K562 (cell line): ENCODE results near the gene ADPGK. TPM values are rescaled to one million over a fixed set of nuclear protein-coding genes. Genes with fewer than 3 reads are reported as not detected.

Experiments
- ATAC-seq: fragments of 200-7000 bp; cut with Tn5 transposase; 3 replicates; pipeline ENCODE4 v1.9.1; 2020; ENCODE audit warnings: moderate library complexity
- BruUV-seq: library from RNA; stranded (reverse); fragments of 400-500 nt; replicated peaks from 2 replicates; lab custom pipeline; 2021; lab: Mats Ljungman, UMichigan
- CTCF ChIA-PET: fragments of 300-600 bp; formaldehyde crosslinking; extraction: SDS; loops from one replicate; lab custom pipeline; 2021; ENCODE audit warnings: low intra/inter-chr PET ratio; lab: Yijun Ruan, JAX
- POLR2A ChIA-PET: fragments of 300-600, 350-650 bp; sonication (Branson Sonifier 250); formaldehyde crosslinking; extraction: SDS; loops from one replicate; lab custom pipeline; 2021; ENCODE audit warnings: antibody characterized with exemption, inconsistent platforms; lab: Yijun Ruan, JAX
- DNase-seq, 4 experiments: peaks; one replicate each; pipeline versions ENCODE4 v3.0.0 to v3.0.0-alpha.2; 2011 to 2018; ENCODE audit warnings: low spot score in 3 of 4, mixed read lengths in 3 of 4; ENCODE audit errors: extremely low read depth in 1 of 4
- FAIRE-seq: peaks from 2 replicates; lab custom pipeline; 2011; peaks lifted over from hg19 to GRCh38; lab: Jason Lieb, UNC
- H2AFZ ChIP-seq: 2 replicates; pipeline ENCODE4 v1.6.0; 2011; ENCODE audit warnings: low read depth, low read length, control low read depth, inconsistent platforms
- H3K27ac ChIP-seq: fragments of 200-600 bp; 3 replicates; pipeline ENCODE4 v1.8.0; 2011; ENCODE audit warnings: low read depth, mild to moderate bottlenecking, control low read depth, inconsistent platforms, low read length, moderate library complexity, mixed read lengths; ENCODE audit errors: extremely low read depth
- H3K27me3 ChIP-seq, 2 experiments: fragments of 300-600 bp in 1 of 2; 2 replicates in 1 of 2; 3 replicates in 1 of 2; pipeline versions ENCODE4 v1.6.0 to v1.8.0; 2011; ENCODE audit warnings: inconsistent platforms in 2 of 2, low read length in 2 of 2, mild to moderate bottlenecking in 1 of 2, mixed read lengths in 1 of 2, moderate library complexity in 1 of 2; ENCODE audit not compliant: control insufficient read depth in 2 of 2, insufficient read depth in 2 of 2
- H3K36me3 ChIP-seq: fragments of 300-600 bp; 3 replicates; pipeline ENCODE4 v1.8.0; 2011; ENCODE audit warnings: mild to moderate bottlenecking, low read length, inconsistent platforms; ENCODE audit not compliant: control insufficient read depth, insufficient read depth
- H3K4me1 ChIP-seq, 2 experiments: fragments of 200-600 bp in 1 of 2; replicated peaks in 1 of 2; 2 replicates in 1 of 2; 3 replicates in 1 of 2; pipeline versions ENCODE4 v1.5.1 to v1.8.0; 2011; ENCODE audit warnings: inconsistent platforms in 2 of 2, low read length in 2 of 2, mild to moderate bottlenecking in 1 of 2, mixed read lengths in 1 of 2, moderate library complexity in 1 of 2; ENCODE audit not compliant: control insufficient read depth in 2 of 2, insufficient read depth in 2 of 2
- H3K4me2 ChIP-seq: 2 replicates; pipeline ENCODE4 v1.6.1; 2011; ENCODE audit warnings: low read length, control low read depth, inconsistent platforms, mixed read lengths; ENCODE audit not compliant: insufficient read depth
- H3K4me3 ChIP-seq: fragments of 200-600 bp; sonication (generic), shearing (Covaris generic); 2 replicates; pipeline ENCODE4 v1.5.1; 2016; ENCODE audit warnings: control low read depth, inconsistent platforms
- H3K79me2 ChIP-seq: fragments of 200-600 bp; 3 replicates; pipeline ENCODE4 v1.8.0; 2011; ENCODE audit warnings: low read length, inconsistent platforms; ENCODE audit not compliant: control insufficient read depth, insufficient read depth
- H3K9ac ChIP-seq, 2 experiments: 2 replicates each; pipeline versions ENCODE4 v1.6.0 to v1.6.1; 2011; ENCODE audit warnings: low read depth in 2 of 2, low read length in 2 of 2, control low read depth in 1 of 2, inconsistent platforms in 1 of 2, mild to moderate bottlenecking in 1 of 2, mixed read lengths in 1 of 2; ENCODE audit not compliant: insufficient read depth in 1 of 2
- H3K9me1 ChIP-seq: one replicate; pipeline ENCODE4 v1.6.0; 2011; ENCODE audit warnings: inconsistent platforms, mild to moderate bottlenecking, low read length, moderate library complexity; ENCODE audit not compliant: control insufficient read depth, insufficient read depth
- H3K9me3 ChIP-seq: replicated peaks from 2 replicates; pipeline ENCODE4 v1.5.1; 2011; ENCODE audit warnings: low read depth, low read length, inconsistent platforms; ENCODE audit not compliant: control insufficient read depth, insufficient read depth
- H4K20me1 ChIP-seq: replicated peaks from 2 replicates; pipeline ENCODE4 v1.6.1; 2011; ENCODE audit warnings: low read length, inconsistent platforms, mixed read lengths; ENCODE audit not compliant: control insufficient read depth, insufficient read depth
- BCL6 ChIP-seq: fragments of 250-450 bp; sonication (Bioruptor Pico); IDR thresholded peaks from 2 replicates; pipeline ENCODE4 v1.4.0; 2020
- CBX8 ChIP-seq: fragments of 200-600 bp; sonication (generic); IDR thresholded peaks from 2 replicates; pipeline ENCODE4 v1.6.1; 2012; ENCODE audit warnings: borderline replicate concordance, mixed run types, low read depth, mild to moderate bottlenecking, moderate library complexity, mixed read lengths, low read length, control low read depth, inconsistent platforms; ENCODE audit not compliant: poor library complexity, severe bottlenecking; ENCODE audit errors: extremely low read depth
- GABPA ChIP-seq: fragments of 200-800 bp; sonication (Bioruptor generic); conservative IDR thresholded peaks from 2 replicates; pipeline ENCODE4 v1.6.1; 2016; ENCODE audit warnings: low read depth, missing genetic modification characterization, missing compliant biosample characterization
- MAFK ChIP-seq: IDR thresholded peaks from 2 replicates; pipeline ENCODE4 v1.6.1; 2011; ENCODE audit warnings: low read length, improper control_type of control experiment
- PCBP2 ChIP-seq: fragments of 200-400 bp; formaldehyde crosslinking; IDR thresholded peaks from 2 replicates; pipeline ENCODE4 v1.6.1; 2018; ENCODE audit warnings: low read length, low read depth, mild to moderate bottlenecking, moderate library complexity; ENCODE audit not compliant: poor library complexity, severe bottlenecking
- PHF20 ChIP-seq: fragments of 450-650 bp; IDR thresholded peaks from 2 replicates; pipeline ENCODE4 v1.6.1; 2018; ENCODE audit not compliant: partially characterized antibody
- PKNOX1 ChIP-seq: fragments of 450-650 bp; IDR thresholded peaks from 2 replicates; pipeline ENCODE4 v1.6.1; 2016
- POLR2A ChIP-seq: fragments of 450-650 bp; conservative IDR thresholded peaks from 2 replicates; pipeline ENCODE4 v1.6.1; 2016
- POLR2G ChIP-seq: fragments of 200-400 bp; formaldehyde crosslinking; IDR thresholded peaks from 2 replicates; pipeline ENCODE4 v1.6.1; 2017; ENCODE audit warnings: low read depth, mild to moderate bottlenecking, antibody characterized with exemption, low read length, moderate library complexity
- POLR3A ChIP-seq: IDR thresholded peaks from 2 replicates; pipeline ENCODE4 v1.6.1; 2011; ENCODE audit warnings: borderline replicate concordance, mild to moderate bottlenecking, moderate library complexity; ENCODE audit not compliant: insufficient read length, insufficient read depth; ENCODE audit errors: extremely low read depth
- PRMT5 ChIP-seq: sonication (generic); formaldehyde crosslinking; IDR thresholded peaks from 2 replicates; pipeline ENCODE4 v1.5.0; 2020; ENCODE audit warnings: missing genetic modification reagents
- PYGO2 ChIP-seq: fragments of 450-650 bp; IDR thresholded peaks from 2 replicates; pipeline ENCODE4 v1.6.1; 2016; ENCODE audit warnings: mild to moderate bottlenecking, missing genetic modification characterization, moderate library complexity, missing compliant biosample characterization
- TEAD1 ChIP-seq, 2 experiments: fragments of 450-650 bp in 1 of 2; sonication (generic) in 1 of 2; formaldehyde crosslinking; IDR thresholded peaks; 2 replicates each; pipeline versions ENCODE4 v1.4.0 to v1.8.0; 2020 to 2022; ENCODE audit warnings: mild to moderate bottlenecking in 2 of 2, missing genetic modification reagents in 1 of 2
- ZBED1 ChIP-seq: IDR thresholded peaks from 2 replicates; pipeline ENCODE4 v1.6.1; 2014
- ZNF134 ChIP-seq: fragments of 250-450 bp; sonication (Bioruptor Pico); conservative IDR thresholded peaks from 2 replicates; pipeline ENCODE4 v1.4.0; 2020
- ZNF174 ChIP-seq: fragments of 250-450 bp; sonication (Bioruptor Pico); IDR thresholded peaks from 2 replicates; pipeline ENCODE4 v1.4.0; 2020; ENCODE audit warnings: mild to moderate bottlenecking
- ZNF23 ChIP-seq: fragments of 250-450 bp; sonication (Bioruptor Pico); IDR thresholded peaks from 2 replicates; pipeline ENCODE4 v1.4.0; 2020; ENCODE audit warnings: mild to moderate bottlenecking
- ZNF696 ChIP-seq: fragments of 250-450 bp; sonication (Bioruptor Pico); conservative IDR thresholded peaks from 2 replicates; pipeline ENCODE4 v1.4.0; 2020; ENCODE audit warnings: mild to moderate bottlenecking, moderate library complexity
- ZNF717 ChIP-seq: fragments of 250-450 bp; sonication (Bioruptor Pico); IDR thresholded peaks from 2 replicates; pipeline ENCODE4 v1.5.0; 2021
- WGBS: fragments of 100-300 bp; shearing (Covaris generic); methylation state at CpG from one replicate; pipeline ENCODE4 v1.1.6; 2016; ENCODE audit warnings: low coverage, mixed read lengths; ENCODE audit not compliant: insufficient coverage; ENCODE audit errors: missing lambda C conversion rate; 5-methylcytosine and 5-hydroxymethylcytosine counted together
- in situ Hi-C: fragments of 300-500 bp; cut with MboI; formaldehyde crosslinking; loops from 4 replicates; pipeline ENCODE4 v1.15.0; 2018; ENCODE audit warnings: inconsistent platforms, mixed read lengths
- intact Hi-C: fragments of 100-400 bp; cut with micrococcal nuclease; formaldehyde crosslinking; loops from 2 replicates; pipeline ENCODE4 v1.14.2; 2022
- polyA plus RNA-seq, 8 experiments: library from polyadenylated mRNA; depleted of rRNA in 4 of 8; stranded (reverse) in 5 of 8; unstranded in 3 of 8; fragments of >200 nt; fragmentation: Nextera tagmentation in 2 of 8; fragmentation: Illumina TruSeq in 1 of 8; extraction: Ambion mirVana in 2 of 8; extraction: Trizol in 1 of 8; gene quantifications; 2 replicates each; pipeline versions ENCODE4 v1.2.1 to v1.2.3, GENCODE V29; 2011 to 2014; ENCODE audit warnings: inconsistent platforms in 1 of 8, missing spikeins in 1 of 8
- total RNA-seq, 7 experiments: library from RNA; depleted of rRNA in 6 of 7; stranded (reverse); fragments of >200 nt in 6 of 7; fragmentation: Illumina TruSeq in 2 of 7; extraction: Trizol in 2 of 7; gene quantifications; 2 replicates each; pipeline versions ENCODE4 v1.2.1 to v1.2.3, GENCODE V29; 2011 to 2021; ENCODE audit warnings: low replicate concordance in 1 of 7
- TF ChIP-seq, protein P1 (sequence below): fragments of 250-450 bp; sonication (Bioruptor Pico); IDR thresholded peaks from 2 replicates; pipeline ENCODE4 v1.5.0; 2022; ENCODE audit warnings: mild to moderate bottlenecking

The ADPGK gene
- total and polyA plus RNA-seq, 9 of the 15 experiments (the other 6 are each of a cell fraction or from before 2014, with no cell fraction given) = 13.4 to 97.4 (median 48.5) TPM

DNA sequence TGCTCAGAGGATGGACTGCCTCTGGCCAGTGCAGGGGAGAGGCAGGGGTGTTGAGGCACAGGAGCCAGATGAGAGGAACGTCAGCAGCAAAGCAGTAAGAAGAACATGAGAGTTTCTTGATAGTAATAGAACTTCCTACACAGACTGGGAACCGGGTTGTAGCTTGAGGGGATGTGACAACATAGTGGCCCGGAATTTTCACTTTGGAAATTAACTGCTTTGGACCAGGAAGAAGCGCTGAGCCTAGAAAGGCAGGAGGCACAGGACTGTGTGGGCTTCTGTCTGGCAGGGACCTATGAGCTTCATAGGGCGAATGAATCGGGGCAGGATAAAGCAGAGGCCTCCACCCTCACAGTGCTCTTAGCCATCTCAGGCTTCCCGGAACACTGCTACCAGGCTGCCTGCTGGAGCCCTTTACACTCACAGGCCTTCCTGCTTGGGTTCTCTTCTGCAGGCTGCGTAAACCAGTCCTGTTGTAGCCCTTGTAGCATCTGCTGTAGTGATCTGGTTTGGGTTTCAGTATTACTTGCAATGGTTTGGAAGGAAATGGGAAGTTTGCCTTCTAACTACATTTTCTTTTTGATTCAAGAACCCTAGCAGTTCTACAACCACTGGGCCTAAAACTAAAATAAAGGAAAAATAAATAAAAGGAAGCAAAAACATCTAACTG lies 3.3 kb upstream of the ADPGK start:
- peaks cover 17% of the 10 kb centered on the region for H3K79me2 ChIP-seq

More for the DNA sequence above, 3.3 kb upstream of the ADPGK start:
- POLR2A ChIA-PET = interaction anchor here (0.6 kb wide), 1 partner anchor 1079 kb away, joined by 3 read pairs; no protein-coding TSS in a partner anchor
- Histone ChIP-seq H3K9me3 (no peaks in the 10 kb centered on the region), H3K27ac (no peak overlapping the region), H3K4me1 (peaks cover 6 to 9% of the 10 kb centered on the region in 2 experiments; a peak in 4 of 5 replicates), H3K36me3 (peaks cover 3% of the 10 kb centered on the region; the same call in 2 of the 3 replicates), H3K9ac (no peak overlapping the region), H3K4me2 (no peak overlapping the region), H3K27me3 (no peaks in the 10 kb centered on the region; a peak in 2 of 5 replicates), H2AFZ (peak overlapping the region; percentile 19; the same call in 1 of the 2 replicates), H3K4me3 (no peak overlapping the region), H3K9me1 (no peaks in the 10 kb centered on the region), H4K20me1 (0 out of 2 replicates have a peak, but pooled peaks cover 2% of the 10 kb centered on the region)
- in situ Hi-C loops = loop anchor here (10.0 to 25.0 kb wide), 2 partner anchors 288 to 1300 kb away; partner anchors contain the start of gene GOLGA6A
- CTCF ChIA-PET = interaction anchor here (0.6 kb wide), 1 partner anchor 55 kb away, joined by 5 read pairs; no protein-coding TSS in a partner anchor
- FAIRE-seq (no peak), ATAC-seq (no peak), DNase-seq (no peak)
- TF ChIP-seq POLR3A (no peak), ZNF717 (CRISPR knock-in tag) (no peak), POLR2A (no peak), PHF20 (no peak), PRMT5 (no peak), TEAD1 (CRISPR knock-in tag; IDR thresholded peaks at IDR 0.05) (no peak), POLR2G (no peak), ZBED1 (no peak), ZNF174 (CRISPR knock-in tag) (no peak), MAFK (no peak), CBX8 (no peak), ZNF23 (CRISPR knock-in tag) (no peak), PCBP2 (no peak), PKNOX1 (no peak), GABPA (tag) (no peak), ZNF696 (CRISPR knock-in tag) (no peak), BCL6 (CRISPR knock-in tag) (no peak), PYGO2 (tag) (no peak), ZNF134 (CRISPR knock-in tag) (no peak)
- TF ChIP-seq, protein P1, sequence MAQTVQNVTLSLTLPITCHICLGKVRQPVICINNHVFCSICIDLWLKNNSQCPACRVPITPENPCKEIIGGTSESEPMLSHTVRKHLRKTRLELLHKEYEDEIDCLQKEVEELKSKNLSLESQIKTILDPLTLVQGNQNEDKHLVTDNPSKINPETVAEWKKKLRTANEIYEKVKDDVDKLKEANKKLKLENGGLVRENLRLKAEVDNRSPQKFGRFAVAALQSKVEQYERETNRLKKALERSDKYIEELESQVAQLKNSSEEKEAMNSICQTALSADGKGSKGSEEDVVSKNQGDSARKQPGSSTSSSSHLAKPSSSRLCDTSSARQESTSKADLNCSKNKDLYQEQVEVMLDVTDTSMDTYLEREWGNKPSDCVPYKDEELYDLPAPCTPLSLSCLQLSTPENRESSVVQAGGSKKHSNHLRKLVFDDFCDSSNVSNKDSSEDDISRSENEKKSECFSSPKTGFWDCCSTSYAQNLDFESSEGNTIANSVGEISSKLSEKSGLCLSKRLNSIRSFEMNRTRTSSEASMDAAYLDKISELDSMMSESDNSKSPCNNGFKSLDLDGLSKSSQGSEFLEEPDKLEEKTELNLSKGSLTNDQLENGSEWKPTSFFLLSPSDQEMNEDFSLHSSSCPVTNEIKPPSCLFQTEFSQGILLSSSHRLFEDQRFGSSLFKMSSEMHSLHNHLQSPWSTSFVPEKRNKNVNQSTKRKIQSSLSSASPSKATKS (CRISPR knock-in tag) = no peak
- BruUV-seq = no TSS peak
- intact Hi-C loops = loop anchor here (5.0 to 10.0 kb wide), 2 partner anchors 295 to 458 kb away; no protein-coding TSS in a partner anchor
- whole genome bisulfite sequencing = 21% methylated on average over 8 of the region's 8 CpGs
